Osteocyte (in vitro differentiated cells): ENCODE data around the gene KDM6A. TPM values are rescaled to one million over a fixed set of nuclear protein-coding genes. Genes with fewer than 3 reads are reported as not detected.
A peak's percentile ranks its signal among the peaks of the same experiment; 100 is the strongest.

Experiments
- DNase-seq: peaks from one replicate; pipeline ENCODE4 v3.0.0; 2021; ENCODE audit warnings: mixed read lengths; ENCODE audit not compliant: unreplicated experiment; ENCODE audit errors: extremely low spot score
- H3K27ac Mint-ChIP-seq: one replicate; pipeline ENCODE4 v1.8.0; 2021; ENCODE audit warnings: mild to moderate bottlenecking, mixed read lengths; ENCODE audit not compliant: unreplicated experiment
- H3K27me3 Mint-ChIP-seq: one replicate; pipeline ENCODE4 v1.8.0; 2021; ENCODE audit warnings: mixed read lengths; ENCODE audit not compliant: unreplicated experiment
- H3K36me3 Mint-ChIP-seq: one replicate; pipeline ENCODE4 v1.8.0; 2021; ENCODE audit warnings: mixed read lengths; ENCODE audit not compliant: unreplicated experiment
- H3K4me1 Mint-ChIP-seq: one replicate; pipeline ENCODE4 v1.8.0; 2021; ENCODE audit warnings: mixed read lengths; ENCODE audit not compliant: unreplicated experiment
- H3K4me3 Mint-ChIP-seq: one replicate; pipeline ENCODE4 v1.8.0; 2021; ENCODE audit warnings: mild to moderate bottlenecking, moderate library complexity, mixed read lengths; ENCODE audit not compliant: unreplicated experiment
- H3K9me3 Mint-ChIP-seq: one replicate; pipeline ENCODE4 v1.8.0; 2021; ENCODE audit warnings: mixed read lengths; ENCODE audit not compliant: unreplicated experiment
- CTCF ChIP-seq: fragments of 200-600 bp; sonication (generic); IDR thresholded peaks from 2 replicates; pipeline ENCODE4 v1.5.0; 2021; ENCODE audit warnings: antibody characterized with exemption, mild to moderate bottlenecking, moderate library complexity
- total RNA-seq: library from RNA; stranded (reverse); gene quantifications from 2 replicates; pipeline ENCODE4 v1.2.1, GENCODE V29; 2021

The KDM6A gene
- total RNA-seq, 1 donor from 2014 or later = 17.6 TPM

- Mint-ChIP-seq H3K36me3 (no peaks in the 10 kb centered on the region), H3K27me3 (no peaks in the 10 kb centered on the region), H3K4me3 (peak overlapping the region; percentile 51), H3K4me1 (peaks cover 17% of the 10 kb centered on the region), H3K27ac (no peak overlapping the region), H3K9me3 (no peaks in the 10 kb centered on the region)
- TF ChIP-seq CTCF = no peak
- DNase-seq = no peak
Measured at GRCh38 chrX:44876086-44876485, 3.1 kb downstream of the KDM6A start.

DNA sequence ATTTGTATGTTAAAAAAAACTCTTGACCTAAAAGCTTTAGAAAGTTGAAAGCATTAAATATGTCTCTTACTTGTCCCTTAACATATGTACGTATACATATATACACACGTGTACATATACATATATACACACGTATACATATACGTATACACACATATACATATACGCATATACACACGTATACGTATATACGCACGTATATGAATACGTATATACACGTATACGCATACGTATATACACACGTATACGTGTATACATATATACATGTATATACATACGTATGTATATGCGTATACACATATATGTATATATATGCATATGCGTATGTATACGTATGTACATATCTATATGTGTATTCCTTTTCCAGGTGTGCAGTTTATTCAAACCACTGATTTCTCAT lies 3.8 kb downstream of the KDM6A start:
- Mint-ChIP-seq H3K27me3 (no peaks in the 10 kb centered on the region), H3K4me3 (no peak overlapping the region)

DNA sequence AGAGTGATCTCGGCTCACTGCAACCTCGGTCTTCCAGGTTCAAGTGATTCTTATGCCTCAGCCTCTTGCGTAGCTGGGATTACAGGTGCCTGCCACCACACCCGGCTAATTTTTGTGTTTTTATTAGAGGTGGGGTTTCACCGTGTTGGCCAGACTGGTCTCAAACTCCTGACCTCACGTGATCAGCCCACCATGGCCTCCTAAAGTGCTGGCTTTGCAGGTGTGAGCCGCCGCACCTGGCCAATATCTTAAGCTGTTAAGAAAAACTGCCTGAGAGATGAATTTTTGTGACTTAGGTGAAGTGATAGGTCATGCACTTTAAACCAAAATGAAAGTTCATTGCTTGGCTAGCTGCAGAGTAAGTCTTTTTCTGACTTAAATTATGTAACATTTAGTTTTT lies 5.8 kb downstream of the KDM6A start:
- Mint-ChIP-seq H3K27ac (no peak overlapping the region), H3K36me3 (no peaks in the 10 kb centered on the region), H3K27me3 (no peaks in the 10 kb centered on the region), H3K9me3 (peaks cover 3% of the 10 kb centered on the region), H3K4me1 (peaks cover 19% of the 10 kb centered on the region), H3K4me3 (no peak overlapping the region)
- no peak for DNase-seq
- no peak for TF ChIP-seq CTCF

More for the DNA sequence above, 3.8 kb downstream of the KDM6A start:
- Mint-ChIP-seq H3K36me3 (no peaks in the 10 kb centered on the region), H3K4me1 (peaks cover 13% of the 10 kb centered on the region), H3K27ac (no peak overlapping the region), H3K9me3 (peaks cover 3% of the 10 kb centered on the region)
- DNase-seq = no peak
- no peak for TF ChIP-seq CTCF

GRCh38 chrX:44881549-44881948 lies 8.6 kb downstream of the KDM6A start:
- H3K27ac Mint-ChIP-seq = no peak overlapping the region
- TF ChIP-seq CTCF = no peak
- H3K4me1 Mint-ChIP-seq = peaks cover 8% of the 10 kb centered on the region
- peaks cover 3% of the 10 kb centered on the region for H3K9me3 Mint-ChIP-seq
- DNase-seq = no peak
- no peak overlapping the region for H3K4me3 Mint-ChIP-seq
- no peaks in the 10 kb centered on the region for H3K27me3 Mint-ChIP-seq
- H3K36me3 Mint-ChIP-seq = no peaks in the 10 kb centered on the region

GRCh38 chrX:44882635-44883034 lies 9.6 kb downstream of the KDM6A start:
- no peak for TF ChIP-seq CTCF
- Mint-ChIP-seq H3K9me3 (peaks cover 6% of the 10 kb centered on the region), H3K27me3 (no peaks in the 10 kb centered on the region), H3K36me3 (no peaks in the 10 kb centered on the region), H3K27ac (no peak overlapping the region), H3K4me1 (peaks cover 6% of the 10 kb centered on the region), H3K4me3 (no peak overlapping the region)
- no peak for DNase-seq
